Posterior cingulate gyrus (tissue), 11 donors: ENCODE data around the gene IL4R.
"Not testable (repeated sequence)": the region's sequence is repeated elsewhere in the genome, so short reads cannot be mapped to it uniquely, and the experiment has no call there.

Experiments used
- DNase-seq, 10 donors: peaks; one replicate each; pipeline versions ENCODE4 v3.0.0 to v3.0.0-alpha.2; 2020 to 2021; ENCODE audit warnings: mixed read lengths in 3 of 10
- intact Hi-C: fragments of 100-400 bp; cut with DNase I; formaldehyde crosslinking; loops from one replicate; pipeline ENCODE4 v1.15.1; 2023

IL4R gene

DNA sequence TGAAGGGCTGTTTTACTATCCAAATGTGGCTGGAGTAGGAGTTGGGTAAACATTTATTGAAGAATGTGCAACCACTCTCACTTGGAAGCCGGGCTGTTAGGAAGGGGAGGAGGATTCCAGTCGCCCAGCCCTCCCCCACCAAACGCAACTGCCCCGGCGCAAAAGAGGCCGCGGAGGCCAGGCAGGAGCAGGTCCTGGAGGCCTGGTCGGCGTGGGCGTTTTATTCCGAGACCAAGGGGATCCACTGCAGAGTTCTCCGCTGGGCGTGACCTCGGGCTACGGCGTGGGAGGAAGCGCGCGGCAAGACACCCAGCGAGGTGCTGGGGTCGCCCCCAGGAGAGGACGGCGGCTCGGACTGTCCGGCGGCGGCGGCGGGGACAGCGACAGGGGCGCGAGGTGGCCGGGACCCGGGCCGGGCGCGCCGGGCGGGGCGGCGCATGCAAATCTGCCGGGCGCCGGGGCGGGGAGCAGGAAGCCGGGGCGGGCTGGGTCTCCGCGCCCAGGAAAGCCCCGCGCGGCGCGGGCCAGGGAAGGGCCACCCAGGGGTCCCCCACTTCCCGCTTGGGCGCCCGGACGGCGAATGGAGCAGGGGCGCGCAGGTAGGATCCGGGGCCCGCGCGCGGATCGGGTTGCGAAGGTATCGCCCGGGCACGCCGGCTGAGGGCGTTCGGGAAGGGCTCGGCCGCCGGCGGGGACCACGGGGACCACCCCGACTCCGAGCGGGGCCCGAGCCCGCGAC, at the start of gene IL4R:
Gene IL4R, plus strand, starts transcription at position 553 of the 739 bp plus-strand sequence. CDS start 26,230 bp downstream, outside the sequence.
- DNase-seq = peak in 2 of 10 donors; percentile 14 to 81
- intact Hi-C loops = no loop called here

DNA sequence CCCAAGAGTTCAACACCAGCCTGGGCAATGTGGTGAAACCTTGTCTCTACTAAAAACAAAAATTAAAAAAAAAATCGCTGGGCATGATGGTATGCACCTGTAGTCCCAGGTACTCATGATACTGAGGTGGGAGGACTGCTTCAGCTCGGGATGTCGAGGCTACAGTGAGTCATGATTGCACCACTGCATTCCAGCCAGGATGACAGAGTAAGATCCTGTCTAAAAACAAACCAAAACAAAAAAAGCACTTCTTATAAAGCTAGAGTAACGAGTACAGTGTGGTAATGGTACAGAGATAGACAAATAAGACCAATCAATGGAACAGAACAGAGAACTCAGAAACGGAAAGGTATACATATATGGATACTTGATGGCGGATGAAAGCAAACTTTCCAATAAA, 49.6 kb upstream of the IL4R start:
- intact Hi-C loops = no loop called here
- no peak for DNase-seq

DNA sequence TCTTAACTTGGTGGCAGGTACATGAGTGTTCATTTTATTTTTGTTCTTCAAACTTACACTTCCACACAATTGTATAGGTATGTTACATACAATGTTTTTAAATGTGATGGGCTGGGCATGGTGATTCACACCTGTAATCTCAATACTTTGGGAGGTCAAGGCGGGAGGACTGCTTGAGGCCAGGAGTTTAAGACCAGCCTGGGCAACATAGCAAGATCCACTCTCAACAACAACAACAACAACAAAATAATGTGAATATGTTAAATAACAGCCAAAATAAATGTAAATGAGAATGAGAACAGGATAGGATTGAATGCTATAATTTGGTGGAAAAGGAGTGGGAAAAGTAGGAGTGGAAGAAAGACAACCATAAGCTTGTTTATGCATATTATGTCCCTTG, 47.8 kb upstream of the IL4R start:
- intact Hi-C loops = loop anchor here (5.0 kb wide), 1 partner anchor 64 kb away; the partner anchor contains the start of gene KDM8
- no peak for DNase-seq

- no peak for DNase-seq
- intact Hi-C loops = loop anchor here (5.0 kb wide), 1 partner anchor 65 kb away; the partner anchor contains the start of gene KDM8
These were observed 46.6 kb upstream of the IL4R start for GRCh38 chr16:27267037-27267677.

GRCh38 chr16:27268376-27269299, 45.1 kb upstream of the IL4R start, which contains the start of gene NSMCE1:
Gene NSMCE1 (minus strand): TSS chr16:27268772. CDS start chr16:27257570, 11,202 bp downstream.
- intact Hi-C loops = loop anchor here (5.0 kb wide), 1 partner anchor 66 kb away; the partner anchor contains the start of gene KDM8
- peak; percentile 94 to 100 (median 98) for DNase-seq

DNA sequence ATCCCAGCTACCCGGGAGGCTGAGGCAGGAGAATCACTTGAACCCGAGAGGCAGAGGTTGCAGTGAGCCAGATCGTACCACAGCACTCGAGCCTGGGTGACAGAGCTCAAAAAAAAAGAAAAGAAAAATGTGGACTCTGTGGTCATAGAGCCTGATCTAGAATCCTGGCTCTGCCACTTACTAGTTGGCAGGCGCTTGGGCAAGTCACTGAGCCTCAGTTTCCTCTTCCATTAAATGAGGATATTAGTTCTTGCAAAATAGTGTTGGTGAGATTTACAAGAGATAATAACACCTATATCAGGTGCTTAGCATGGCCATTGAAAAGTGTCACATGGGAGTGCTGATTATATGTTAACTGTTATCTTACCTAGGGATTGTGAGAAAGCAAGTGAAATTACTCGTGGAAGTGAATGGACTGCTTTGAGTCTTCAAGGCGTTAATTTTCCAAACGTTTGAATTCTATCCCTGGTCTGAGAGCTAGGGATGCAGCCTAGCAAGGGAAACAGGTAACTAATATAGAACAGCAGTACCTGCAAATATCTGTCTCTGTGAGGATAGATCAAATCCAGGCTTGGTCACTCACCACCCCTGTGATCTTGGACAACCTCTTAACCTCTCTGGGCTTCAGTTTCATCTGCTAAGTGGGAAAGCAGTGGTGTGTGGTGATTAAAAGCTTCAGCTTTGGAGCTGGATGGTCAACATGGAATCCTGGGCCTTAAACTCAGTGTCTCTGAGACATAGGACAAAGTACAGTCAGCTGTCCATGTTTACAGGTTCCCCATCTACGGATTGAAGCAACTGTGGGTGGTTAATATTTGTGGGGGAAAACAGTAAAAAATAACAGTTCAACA, 44.2 kb upstream of the IL4R start:
- intact Hi-C loops = loop anchor here (5.0 kb wide), 1 partner anchor 67 kb away; the partner anchor contains the start of gene KDM8
- no peak for DNase-seq

DNA sequence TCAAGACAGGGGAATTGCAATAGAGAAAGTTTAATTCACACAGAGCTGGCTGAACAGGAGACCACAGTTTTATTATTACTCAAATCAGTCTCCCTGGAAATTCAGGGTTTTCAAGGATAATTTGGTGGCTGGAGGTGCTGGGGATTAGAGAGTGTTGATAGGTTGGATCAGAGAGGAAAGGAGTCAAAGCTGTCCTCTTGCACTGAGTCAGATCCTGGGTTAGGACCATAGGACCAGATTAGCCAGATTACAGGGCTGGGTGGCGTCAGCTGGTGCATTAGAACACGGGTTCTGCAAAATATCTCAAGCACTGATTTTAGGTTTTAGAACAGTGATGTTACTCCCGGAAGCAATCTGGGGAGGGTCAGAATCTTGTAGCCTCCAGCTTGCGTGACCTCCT, 43.4 kb upstream of the IL4R start:
- intact Hi-C loops = no loop called here
- DNase-seq = no peak

DNA sequence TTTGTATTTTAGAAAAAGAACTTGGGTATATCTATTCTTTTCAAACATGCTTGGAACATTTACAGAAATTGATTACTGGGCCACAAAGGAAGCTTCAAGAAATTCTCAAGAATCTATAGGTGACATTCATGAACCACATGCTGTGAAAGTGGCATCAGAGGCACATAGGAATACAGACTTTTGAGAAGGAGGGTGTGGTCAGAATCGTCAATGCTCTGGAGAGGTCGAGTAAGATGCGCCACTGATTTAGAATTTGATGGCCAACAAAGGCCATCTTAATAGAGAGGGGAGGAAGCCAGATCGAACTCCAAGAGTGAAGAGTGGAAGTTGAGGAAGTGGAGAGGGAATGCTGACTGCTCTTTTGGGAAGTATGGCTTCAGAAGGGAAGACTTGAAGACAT, 41.7 kb upstream of the IL4R start:
- intact Hi-C loops = no loop called here
- DNase-seq = no peak

- intact Hi-C loops, DNase-seq: not testable (repeated sequence)
These were observed 41.1 kb upstream of the IL4R start for GRCh38 chr16:27272697-27273096.

DNA sequence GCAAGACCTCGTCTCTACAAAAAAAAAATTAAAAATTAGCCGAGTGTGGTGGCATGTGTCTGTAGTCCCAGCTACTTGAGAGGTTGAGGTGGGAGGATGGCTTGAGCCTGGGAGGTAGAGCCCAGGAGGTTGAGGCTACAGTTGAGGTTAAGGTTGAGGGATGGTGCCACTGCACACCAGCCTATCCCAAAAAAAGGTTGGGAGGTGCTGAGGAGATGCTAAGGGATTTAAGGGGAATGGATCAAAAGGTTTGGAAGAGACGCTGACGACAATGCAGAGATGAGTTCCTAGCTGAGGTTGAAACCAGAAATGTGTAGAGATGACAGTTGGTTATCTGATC, 40.5 kb upstream of the IL4R start:
- intact Hi-C loops = no loop called here
- no peak for DNase-seq

DNA sequence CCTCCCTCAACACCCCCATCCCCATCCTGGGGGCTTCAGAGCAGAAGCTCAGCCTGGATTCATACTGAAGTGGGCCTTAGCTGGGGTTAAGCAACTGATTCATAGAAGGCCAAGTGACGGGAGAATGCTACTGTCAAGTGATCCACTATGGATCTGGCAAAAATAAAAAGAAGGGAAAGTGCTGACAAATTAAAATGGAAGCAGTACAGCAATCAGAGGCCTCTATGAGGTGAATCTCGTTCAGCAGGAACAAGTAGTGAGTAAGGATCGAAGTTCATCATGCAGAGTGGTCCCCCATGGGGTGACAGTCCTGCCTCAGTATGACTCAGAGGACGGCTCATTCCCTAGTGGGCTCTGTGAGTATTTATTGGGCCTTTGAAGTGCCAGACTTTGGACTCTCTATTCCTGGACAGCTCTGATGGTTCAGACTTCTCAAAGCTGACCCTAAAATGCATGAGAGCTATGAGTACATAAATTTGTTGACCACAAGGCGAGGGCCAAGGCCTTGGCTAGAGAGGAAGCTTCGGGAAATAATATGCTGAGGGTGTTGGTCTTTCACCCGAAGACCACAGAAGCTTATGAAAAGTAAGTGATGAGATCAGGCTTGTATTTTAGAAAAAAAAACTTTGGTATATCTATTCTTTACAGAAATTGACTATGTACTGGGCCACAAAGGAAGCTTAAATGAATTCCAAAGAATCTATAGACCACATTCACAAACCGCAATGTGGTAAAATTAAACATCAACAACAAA, 39.9 kb upstream of the IL4R start:
- intact Hi-C loops = no loop called here
- no peak for DNase-seq

DNA sequence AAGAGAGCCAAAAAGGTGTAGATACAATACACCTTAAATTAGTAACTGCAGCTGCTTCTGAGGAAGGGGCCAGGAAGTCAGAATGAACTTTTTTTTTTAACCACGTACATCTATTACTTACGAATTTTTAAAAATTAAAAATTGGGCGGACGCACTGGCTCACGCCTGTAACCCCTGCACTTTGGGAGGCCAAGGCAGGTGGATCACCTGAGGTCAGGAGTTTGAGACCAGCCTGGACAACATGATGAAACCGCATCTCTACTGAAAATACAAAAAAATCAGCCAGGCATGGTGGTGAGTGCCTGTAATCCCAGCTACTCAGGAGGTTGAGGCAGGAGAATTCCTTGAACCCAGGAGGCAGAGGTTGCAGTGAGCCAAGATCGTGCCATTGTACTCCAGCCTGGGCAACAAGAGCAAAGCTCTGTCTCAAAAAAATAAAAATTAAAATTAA, 39.3 kb upstream of the IL4R start:
- intact Hi-C loops, DNase-seq: not testable (repeated sequence)

DNA sequence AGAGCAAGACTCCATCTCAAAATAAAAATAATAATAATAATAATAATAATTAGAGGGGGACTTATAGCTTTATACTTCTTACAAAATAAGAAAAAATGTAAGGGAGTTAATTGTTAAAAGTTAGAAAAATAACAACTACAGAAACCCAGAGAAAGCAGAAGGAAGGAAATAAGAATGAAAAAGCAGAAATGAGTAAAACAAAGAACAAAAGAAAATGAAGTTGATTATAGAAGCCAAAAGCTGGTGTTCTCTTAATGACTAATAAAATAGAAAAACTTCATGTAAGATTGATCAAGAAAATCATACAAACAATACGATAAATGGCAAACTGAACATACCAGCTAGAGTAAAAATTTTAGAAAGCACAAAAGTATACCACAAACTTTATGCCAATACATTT, 38.4 kb upstream of the IL4R start:
- intact Hi-C loops = no loop called here
- no peak for DNase-seq

DNA sequence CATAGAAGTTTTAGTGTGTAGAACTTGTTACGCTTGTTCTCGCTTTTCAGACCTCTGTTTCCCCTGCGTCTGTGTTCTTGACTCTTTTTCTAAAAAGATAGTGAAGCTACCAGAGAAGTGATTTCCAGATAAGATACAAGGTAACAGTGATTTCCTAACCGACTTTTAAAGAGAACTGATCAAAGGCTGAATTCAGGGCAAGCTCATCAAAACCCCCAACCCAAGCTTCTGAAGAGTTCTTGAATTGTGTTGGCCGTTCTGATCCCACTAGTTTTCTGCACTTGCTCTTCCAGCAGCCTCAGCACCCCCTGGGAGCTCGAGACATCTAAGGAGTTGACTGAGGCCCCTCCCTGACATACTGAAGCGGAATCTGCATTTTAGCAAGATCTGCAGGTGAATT, 32.5 kb upstream of the IL4R start:
- DNase-seq = no peak
- intact Hi-C loops = no loop called here

DNA sequence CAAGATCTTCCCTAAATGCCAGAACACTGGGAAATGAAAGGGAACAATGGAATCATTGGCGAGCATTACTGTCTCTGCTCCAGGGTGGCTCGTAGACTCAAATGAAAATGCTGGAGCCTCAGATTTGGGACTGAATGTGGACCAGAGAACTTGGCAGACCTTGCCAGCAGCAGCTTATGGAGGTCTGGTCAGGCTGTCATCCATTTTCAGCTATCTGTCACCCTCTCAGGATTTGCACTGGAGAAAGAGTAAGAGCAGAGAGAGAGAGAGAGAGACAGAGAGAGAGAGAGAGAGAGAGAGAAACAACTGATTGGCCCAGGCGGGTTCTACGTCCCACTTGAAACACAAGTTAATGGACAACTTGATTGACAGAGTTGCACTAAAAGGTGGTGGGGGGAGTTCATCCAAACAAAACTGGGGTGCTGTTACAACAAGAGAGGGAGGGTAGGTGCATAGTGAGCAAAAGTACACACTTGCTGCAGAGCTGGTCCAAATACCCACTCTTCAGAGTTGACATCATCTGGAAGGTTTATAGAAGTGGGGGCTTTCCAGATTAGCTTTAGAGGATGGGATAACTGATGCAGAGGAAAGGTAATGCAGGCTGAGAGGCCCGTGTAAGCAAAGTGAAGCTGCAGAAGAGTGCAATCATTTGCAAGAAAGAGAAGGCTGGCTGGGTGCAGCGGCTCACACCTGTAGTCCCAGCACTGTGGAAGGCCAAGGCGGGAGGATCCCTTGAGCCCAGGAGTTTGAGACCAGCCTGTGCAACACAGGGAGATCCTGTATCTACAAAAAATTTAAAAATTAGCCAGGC, 28.7 kb upstream of the IL4R start:
- no peak for DNase-seq
- intact Hi-C loops = no loop called here

DNA sequence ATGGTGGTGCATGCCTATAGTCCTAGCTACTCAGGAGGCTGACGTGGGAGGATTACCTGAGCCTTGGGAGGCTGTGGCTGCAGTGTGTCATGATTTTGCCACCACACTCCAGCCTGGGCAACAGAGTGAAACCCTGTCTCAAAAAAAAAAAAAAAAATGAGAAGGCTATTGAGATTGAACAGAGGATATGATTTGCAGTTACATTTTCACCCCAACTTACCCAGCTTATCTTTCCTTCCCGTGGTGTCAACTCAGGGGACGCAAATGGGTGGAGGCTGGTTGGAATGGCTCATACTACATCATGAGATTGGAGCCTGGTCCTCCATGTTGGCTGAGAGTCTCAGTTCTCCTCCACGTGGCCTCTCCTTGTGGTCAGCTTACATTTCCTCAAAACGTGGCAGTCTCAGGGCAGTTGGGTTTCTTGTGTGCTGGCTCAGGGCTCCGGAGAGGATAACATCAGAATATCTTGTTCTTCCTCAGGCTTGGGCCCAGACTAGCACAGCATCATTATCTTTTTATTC, 28.0 kb upstream of the IL4R start:
- peak in 2 of 10 donors; percentile 10 to 24 for DNase-seq
- intact Hi-C loops = no loop called here

DNA sequence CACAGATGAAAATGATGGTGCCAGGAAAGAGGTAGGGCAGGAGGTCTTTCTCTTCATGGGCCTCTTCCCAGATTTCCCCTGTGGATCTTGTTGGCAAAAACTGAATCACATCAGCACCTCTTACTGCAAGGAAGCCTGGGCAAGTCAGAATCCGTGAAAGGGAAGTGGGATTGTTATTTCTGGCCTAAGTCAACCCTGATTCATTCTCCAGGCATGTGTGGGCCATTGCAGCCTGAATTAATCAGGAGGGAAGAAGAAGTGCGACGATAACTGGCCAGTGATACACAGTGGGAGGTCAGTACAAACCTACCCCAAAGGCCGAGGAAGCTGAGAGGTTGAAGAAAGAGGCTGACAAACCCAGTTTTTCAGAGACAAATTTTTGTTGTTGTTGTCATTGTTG, 27.3 kb upstream of the IL4R start:
- DNase-seq = no peak
- intact Hi-C loops = no loop called here
